GM19452 (cell line): ENCODE results near the gene ATP6V1F.
A peak's percentile ranks its signal among the peaks of the same experiment; 100 is the strongest.

Experiments
- ATAC-seq: cut with Tn5 transposase; IDR thresholded peaks from one replicate; pipeline ENCODE4 v1.9.1; 2021; ENCODE audit not compliant: unreplicated experiment

The ATP6V1F gene, protein sequence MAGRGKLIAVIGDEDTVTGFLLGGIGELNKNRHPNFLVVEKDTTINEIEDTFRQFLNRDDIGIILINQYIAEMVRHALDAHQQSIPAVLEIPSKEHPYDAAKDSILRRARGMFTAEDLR

DNA sequence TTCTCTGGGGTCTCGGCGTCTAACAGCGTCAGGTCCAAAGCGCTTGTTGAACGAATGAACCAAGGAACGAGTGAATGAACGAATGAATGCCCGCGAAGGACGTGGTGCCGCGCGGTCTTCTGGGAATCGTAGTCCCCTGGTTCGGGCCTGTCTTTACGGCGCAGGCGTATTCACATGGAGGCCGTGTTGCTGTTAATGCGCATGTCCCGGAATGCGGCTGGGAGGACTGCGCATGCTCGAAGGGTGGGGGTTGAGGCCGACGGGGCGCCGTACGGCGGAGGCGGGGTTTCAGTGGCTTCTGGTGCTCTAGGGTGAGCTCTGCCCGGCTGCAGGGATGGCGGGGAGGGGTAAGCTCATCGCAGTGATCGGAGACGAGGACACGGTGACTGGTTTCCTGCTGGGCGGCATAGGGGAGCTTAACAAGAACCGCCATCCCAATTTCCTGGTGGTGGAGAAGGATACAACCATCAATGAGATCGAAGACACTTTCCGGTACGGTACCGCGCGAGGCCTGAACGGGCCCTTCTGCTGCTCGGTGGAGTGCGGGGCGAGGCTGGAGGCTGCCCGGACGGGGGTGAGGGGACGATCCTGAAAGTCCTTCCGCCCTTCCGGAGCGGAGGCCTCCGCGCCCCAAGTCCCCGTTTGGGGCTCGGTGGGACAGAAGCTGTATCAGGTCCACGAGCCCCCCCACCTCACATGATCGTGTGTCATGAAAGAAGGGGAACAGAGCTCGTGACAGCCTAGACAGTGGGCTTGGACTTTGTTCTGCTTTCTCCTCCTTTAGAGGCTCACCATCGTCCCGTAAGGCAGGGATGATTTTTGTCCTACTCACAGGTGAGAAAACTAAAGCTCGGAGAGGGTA is at the start of gene ATP6V1F:
TSS of gene ATP6V1F (plus strand) at position 286 of the 862 bp plus-strand sequence. CDS start at position 335, 49 bp downstream.
- ATAC-seq = peak; percentile 82

DNA sequence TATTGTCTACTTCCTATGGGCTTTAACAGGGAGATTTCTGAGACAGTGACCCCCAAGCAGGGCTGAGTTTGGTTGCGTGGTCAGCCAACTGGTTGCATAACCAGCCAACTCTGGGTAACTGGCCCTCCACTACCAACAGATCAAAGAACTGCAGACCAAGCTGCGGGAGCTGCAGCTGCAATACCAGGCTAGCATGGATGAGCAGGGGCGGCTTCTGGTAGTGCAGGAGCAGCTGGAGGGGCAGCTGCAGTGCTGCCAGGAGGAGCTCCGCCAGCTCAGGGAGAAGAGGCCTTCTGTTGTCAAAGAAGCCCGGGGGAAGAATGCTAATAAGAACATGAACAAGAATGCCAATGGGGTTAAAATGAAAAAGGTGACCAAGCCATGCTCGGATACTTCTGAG is 48.2 kb upstream of the ATP6V1F start:
- ATAC-seq = no peak

DNA sequence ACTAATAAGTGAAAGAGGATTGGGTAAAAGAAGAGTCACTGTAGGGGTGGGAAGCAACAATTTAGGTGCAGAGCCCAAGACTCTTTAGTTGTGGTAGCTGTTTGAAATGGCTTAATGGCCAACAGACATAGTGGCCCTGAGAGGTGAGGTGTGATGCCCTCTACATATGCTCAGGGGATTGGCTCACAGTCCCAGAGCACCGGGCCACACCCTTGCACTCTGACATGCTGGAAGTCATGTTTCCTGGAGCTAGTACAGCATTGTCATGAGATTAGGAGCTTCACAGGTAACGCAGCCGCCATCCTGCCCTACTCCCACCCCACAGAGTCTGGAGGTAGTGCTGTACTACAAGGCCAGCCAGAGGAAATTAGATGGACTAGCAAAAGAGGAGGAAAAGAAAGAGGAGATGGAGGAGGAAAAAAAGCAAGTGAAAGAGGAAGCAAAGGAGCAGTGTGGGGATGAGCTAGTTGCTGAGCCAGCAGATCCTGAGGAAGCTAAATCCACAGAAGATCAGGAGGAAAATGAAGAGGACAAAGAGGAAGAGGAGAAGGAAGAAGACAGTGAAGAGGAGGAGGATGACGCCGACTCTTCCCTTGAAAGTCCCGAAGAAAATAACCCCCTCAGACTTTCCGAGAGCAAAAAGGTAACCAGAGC is 47.2 kb upstream of the ATP6V1F start:
- ATAC-seq = no peak

DNA sequence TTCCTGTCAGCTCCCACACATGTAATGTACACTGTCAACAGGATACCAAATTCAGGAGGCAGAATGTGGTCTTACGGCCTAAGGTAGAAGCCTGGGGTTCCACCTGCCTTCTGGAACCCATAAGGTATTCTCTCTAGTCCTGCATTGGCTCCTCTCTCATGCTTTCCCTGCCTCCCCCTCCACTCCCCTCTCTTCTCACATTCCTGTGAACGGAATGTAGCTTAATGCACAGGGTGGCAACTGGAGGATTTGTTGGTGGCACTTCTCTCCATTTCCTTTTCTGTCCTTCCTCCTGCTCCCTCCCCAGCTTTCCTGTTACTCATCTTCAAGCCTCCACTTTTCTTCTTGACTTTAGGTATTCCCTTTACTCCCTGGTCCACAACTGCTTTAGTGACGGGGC is 44.0 kb upstream of the ATP6V1F start:
- no peak for ATAC-seq

DNA sequence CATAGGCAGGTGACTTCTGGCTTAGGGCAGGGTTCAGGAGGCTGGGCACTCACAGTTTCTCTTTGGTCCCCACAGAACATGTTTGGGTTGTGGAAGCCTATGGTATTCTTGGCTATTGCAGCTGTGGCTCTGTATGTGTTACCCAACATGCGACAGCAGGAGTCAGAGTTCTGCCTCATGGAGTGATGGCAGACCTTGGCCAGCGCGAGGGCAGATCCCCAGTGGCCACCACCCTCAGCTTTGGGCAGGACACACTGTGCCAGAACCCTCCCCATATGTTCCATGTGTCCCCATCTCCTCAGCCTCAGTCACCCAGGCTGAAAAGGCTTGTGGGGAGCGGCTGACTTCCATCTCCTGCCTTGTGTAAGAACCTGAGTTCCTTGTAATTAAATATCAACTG is 40.9 kb upstream of the ATP6V1F start:
- ATAC-seq = no peak

DNA sequence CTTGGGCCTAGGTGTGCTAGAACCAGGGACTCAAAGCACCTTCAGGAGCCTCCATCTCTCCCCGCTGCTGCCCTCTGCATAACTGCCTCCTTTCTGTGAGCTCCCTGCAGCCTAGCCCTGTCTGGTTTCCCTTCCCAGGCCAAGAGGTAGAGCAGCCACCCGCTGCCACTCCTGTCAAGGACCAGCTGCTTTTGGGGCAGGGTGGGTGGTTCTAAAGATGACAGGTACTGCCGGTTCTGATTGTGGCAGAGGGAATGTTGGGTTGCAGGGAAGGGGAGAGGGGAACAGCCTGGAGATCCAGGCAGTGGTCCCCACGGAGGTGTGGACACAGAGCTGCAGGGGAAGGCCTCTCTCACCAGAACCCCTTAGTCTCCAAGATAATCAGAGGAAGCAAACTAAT is 36.1 kb upstream of the ATP6V1F start:
- no peak for ATAC-seq

DNA sequence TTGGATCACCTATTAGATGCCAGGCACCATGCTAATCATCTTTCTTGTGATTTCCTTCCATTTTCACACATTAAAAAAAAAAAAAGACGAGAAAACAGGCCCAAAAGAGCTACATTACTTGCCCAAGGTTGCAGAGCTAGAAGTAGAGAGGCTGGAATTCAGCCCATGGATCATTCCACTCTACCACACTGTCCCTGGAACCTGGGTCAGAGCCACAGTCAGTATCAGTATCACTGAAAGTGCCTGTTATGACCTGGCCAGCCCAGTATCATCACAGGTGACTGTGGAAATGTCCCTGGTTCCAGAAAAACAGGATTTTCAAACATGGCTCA is 35.8 kb upstream of the ATP6V1F start:
- no peak for ATAC-seq

DNA sequence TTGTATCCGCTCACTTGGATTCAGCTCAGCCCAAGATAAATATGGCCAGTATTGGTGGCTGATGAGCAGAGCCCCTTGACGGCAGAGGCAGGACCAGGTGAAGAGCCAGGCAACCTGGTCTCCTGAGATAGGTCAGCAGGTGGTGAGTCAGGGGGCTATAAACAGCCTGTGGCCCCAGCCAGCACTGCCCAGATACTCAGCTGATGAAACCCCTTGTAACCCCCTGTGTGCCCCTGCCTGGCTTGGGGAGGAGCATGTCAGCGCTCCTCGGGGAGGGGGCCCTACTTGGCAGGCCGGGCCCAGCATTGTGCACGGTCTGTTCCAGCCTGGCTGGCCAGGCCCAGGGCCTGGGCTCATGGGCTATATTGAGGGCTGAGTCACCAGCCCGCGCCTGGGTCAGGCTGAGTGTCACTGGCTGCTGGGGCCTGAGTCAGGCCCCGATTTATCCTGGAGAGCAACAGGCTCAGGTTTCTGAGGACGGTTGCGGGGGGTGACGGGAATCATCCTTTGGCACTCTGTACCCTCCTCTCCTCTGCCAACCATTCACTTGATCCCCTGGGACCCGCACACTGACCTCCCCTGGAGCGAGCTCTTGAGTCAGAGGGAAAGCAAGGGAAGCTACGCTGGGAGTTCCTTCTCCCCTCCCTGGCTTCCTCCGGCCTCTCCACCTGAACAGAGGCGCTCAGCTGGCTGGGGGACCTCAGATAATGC is 35.3 kb upstream of the ATP6V1F start:
- no peak for ATAC-seq

DNA sequence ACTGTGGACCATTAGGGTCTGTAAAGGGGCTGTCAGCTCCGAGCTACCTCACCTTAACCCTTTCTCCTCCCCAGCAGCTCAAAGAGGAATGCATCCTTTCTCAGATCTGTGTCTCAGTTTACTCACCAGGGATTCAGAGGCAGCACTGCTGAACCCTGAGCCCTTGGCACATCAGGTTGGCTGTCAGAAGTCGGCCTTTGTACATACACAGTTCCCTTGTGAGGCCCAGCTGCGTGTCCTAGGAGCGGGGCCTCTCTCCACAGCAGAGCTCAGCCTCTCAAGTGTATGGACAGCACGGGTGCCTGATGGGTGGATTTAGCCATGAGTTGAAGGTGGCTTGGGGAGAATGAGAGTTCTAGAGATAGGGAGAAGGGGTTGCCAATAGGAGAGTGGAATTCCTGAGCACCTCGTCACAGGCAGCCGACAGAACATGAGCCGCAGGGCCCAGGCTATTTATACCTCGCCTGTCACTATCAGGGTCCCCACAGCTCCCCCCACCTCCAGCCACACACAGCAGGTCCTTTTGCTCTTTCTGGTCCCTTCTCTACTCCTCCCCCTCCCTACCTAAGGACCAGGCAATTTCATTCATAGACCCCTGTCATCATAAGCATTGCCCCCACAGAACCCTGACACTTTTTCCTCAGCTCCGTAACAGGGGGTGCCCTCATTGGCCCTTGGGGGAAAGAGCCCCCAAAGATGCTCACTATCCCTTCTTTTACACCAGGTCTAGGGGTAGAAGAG is 34.5 kb upstream of the ATP6V1F start:
- ATAC-seq = no peak

DNA sequence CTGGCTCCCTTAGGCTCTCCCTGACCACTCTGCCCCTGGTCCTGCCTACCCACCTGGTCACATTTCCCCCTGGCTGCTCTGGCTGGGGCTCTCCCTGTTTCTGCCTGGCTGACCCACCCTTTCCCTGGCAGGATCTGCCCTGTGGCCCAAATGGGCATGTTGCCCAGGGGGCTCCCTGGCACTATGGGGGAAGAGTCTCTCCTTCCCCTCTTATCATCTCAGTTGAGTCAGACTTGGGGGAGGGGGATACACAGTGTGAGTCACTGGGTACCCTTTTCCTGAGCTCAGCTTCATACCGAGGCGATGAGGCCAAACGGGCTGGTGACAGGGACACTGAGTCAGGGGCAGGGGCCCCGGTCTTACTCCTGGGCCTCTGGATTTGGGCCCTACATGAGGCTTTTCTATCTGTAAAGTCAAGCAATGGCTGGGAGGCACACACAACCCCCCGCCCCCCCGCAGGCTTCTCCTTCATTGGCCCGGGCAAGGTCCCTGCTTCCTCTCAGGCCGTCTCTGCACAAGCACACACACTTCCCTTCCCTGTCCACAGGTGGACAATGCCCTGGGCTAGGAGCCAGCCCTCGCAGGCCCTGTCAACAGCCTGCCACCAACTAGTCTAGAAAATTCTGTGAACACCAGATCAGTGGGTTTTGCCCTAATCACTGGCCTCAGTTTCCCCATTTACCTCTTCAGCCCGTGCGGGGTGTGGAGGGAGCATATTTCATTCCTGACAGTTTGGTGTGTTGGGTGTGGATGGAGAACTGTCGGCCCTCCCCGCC is 33.1 kb upstream of the ATP6V1F start:
- ATAC-seq = no peak

DNA sequence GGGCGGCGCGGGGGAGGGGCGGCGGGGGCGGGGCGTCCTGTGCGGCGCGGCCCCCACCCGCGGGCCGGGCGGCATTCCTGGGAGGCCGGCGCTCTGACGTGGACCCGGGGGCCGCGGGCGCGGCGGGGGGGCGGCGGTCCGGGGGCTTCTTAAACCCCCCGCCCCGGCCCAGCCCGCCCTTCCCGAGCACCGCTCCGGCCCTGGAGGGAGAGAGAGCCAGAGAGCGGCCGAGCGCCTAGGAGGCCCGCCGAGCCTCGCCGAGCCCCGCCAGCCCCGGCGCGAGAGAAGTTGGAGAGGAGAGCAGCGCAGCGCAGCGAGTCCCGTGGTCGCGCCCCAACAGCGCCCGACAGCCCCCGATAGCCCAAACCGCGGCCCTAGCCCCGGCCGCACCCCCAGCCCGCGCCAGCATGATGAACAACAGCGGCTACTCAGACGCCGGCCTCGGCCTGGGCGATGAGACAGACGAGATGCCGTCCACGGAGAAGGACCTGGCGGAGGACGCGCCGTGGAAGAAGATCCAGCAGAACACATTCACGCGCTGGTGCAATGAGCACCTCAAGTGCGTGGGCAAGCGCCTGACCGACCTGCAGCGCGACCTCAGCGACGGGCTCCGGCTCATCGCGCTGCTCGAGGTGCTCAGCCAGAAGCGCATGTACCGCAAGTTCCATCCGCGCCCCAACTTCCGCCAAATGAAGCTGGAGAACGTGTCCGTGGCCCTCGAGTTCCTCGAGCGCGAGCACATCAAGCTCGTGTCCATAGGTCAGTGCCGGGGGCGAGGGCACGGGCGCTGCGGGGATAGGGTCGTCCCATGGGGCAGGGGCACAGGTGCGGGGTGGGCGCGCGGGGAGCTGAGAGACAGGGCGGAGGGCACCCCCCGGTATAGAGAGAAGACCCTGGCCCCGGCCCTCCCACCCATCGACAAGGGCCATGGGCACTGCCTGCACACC is 32.2 kb upstream of the ATP6V1F start, which contains the start of gene FLNC:
TSS of gene FLNC (plus strand) at position 176 of the 947 bp plus-strand sequence. CDS start at position 408, 232 bp downstream.
- no peak for ATAC-seq

DNA sequence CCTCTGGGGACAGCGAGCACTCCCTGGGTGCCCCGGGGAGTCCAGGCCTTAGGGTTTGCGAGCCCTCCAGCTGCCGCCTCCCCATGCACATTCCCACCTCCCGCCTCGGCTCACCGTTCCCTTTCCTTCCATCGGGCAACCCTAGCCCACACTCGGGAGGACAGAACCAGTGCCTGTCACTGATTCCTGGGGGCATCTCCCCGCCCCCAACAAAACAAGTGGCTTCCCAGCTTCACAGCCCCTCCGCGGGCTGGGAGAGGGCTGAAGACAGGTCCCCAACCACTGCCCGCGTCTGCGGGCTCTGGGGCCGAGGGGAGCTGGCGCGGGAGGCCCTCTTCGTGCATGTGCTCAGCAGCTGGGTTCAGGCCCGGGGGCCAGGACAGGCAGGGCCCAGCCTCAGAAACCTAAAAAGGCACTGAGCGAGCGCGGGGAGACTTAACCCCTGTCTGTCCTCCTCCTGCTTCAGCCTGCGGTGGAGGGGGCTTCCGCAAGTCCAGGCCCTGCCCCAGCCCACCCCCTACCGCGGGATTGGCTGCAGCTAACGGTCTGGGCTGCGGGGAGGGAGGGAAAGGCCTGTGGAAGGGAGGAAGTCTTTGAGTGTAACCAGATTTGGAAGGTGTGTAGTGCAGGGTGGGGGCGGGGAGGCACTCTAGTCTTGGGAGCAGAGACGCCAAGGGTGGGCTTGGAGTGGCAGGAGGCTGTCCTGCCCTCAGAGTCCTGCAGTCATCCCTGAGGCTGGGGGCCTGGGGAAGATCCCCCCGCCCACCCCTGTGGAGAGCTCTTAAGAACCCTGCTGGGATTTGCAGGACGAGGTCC is 31.3 kb upstream of the ATP6V1F start:
- ATAC-seq = no peak

DNA sequence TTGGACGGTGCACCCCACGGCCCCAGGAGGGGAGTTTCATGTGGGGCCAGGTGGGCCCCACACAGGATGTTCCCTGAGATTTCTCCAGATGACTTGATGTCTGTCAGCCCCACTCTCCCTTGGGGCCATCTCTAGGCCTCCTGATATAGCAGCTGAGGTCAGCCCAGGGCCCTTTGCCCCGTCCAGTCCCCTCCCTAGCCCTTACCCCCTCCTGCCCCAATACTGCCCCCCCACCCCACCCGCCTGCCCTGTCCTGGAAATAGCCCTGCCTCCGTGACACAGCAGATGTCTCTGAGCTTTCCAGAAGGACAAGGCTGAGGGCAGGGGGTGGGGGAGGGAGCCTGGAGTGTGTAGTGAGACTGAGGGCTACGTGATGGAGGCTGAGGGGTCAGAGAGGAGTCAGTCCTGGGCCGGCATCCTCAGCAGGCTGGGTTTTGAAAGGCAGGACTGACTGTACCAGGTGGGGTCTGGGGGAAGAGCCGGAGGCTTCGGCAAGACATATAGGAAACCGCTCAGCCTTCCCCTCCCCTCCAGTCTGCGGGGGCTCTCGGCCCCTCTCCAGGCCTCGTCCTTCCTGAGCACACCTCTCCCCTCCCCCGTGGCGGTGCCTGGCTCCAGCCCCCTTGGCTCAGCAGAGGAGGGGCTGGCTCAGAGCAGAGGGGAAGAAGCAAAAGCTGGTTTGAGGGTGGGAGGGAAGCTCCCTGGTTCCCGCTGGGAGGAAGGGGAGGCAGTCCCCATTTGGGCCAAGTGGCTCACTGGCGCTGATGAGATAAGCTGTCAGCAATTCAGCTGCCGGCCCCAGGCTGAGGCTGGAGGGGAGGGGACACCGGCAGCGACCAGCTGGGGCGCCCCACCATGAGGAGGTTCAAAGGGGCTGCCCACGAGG is 30.4 kb upstream of the ATP6V1F start:
- no peak for ATAC-seq

DNA sequence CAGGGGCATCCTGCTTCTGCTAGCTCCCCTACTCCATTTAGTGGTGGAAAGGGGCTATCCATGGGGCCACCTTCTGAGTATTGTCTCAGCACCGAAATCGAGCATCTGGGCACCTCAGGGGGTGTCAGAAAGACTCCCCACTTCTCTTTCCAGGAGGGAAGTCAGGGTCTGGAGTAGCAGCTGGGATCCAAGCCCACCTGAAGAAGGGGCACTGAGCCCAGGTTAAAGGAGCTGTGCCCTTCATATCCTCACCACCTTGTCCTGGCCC is 29.8 kb upstream of the ATP6V1F start:
- no peak for ATAC-seq

DNA sequence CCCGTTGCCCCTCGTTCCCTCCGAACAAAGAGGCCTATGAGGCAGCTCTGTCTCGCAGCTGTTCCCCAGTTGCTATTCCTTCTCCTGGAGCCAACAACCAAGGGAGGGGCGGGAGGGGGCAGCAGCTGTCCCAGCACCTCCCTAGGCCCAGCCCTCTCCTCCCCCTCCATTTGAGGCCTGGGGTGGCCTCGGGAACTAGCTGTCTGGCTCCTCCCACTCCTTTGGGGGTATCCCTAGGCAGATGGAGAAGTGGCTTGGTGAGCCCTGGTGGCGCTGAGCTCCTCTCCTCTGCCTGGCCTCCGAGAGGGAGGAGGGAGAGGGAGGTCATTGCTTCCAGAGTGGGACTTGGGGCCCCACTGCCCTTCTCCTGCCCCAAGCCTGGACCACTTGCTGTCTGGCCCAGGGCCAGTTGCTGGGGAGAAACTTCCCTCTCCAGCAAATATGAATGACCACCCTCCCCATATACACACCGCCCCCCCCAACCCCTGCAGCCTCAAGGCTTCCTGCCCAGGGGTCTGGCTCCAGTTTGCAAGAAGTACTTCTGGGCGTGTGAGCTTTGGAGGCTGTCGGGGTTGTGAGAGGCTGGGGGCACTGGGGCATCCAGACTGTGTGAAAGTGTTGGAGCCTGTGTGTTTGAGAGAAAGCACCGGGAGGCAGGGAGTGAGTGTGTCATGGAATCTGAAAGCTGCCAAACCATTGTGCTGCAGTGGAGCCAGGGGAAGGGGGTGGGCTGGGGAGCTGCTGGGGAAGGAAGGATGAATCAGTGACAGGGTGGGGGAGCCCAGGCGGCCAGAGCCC is 29.3 kb upstream of the ATP6V1F start:
- no peak for ATAC-seq

DNA sequence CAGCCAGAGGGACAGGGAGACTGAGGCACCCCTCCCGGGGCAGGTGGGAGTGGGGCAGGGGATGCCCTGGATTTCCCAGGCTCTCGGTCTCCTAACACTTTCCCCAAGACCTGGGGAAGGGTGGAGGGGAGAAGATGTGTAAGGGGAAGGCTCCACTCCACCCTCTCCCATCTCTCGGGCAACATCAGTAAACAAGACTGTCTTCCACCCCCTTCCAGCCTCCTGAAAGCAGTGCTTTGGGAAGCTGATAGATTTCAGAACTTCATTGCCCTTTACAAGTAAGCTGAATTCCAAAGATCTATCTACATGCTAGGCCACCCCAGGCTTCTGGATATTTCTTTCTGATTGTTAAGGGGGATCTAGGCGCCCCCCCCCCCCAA is 28.7 kb upstream of the ATP6V1F start:
- ATAC-seq = no peak
